ENCODE results near the gene CLEC18C. TPM values are rescaled to one million over a fixed set of nuclear protein-coding genes. Genes with fewer than 3 reads are reported as not detected.
"Not testable (repeated sequence)": the region's sequence is repeated elsewhere in the genome, so short reads cannot be mapped to it uniquely, and the experiment has no call there.

CLEC18C gene
- total RNA-seq, 3 donors from 2014 or later, result 0.38 to 0.53 TPM; not detected in 1

GRCh38 chr16:70173916-70174315 lies 329 bp downstream of the CLEC18C start:
- not testable (repeated sequence) for H3K4me1 Mint-ChIP-seq (ENCODE audit: low read depth)

GRCh38 chr16:70174387-70174932 lies 873 bp downstream of the CLEC18C start:
- H3K4me3 Mint-ChIP-seq; H3K9me3 Mint-ChIP-seq; H3K4me1 Mint-ChIP-seq (ENCODE audit: low read depth); H3K36me3 Mint-ChIP-seq (ENCODE audit: insufficient read depth); DNase-seq; ATAC-seq; H3K27me3 Mint-ChIP-seq (ENCODE audit: low read depth): not testable (repeated sequence)

More at GRCh38 chr16:70173916-70174315, 329 bp downstream of the CLEC18C start:
- H3K36me3 Mint-ChIP-seq (ENCODE audit: insufficient read depth); H3K9me3 Mint-ChIP-seq; H3K27me3 Mint-ChIP-seq (ENCODE audit: low read depth); ATAC-seq; DNase-seq; H3K4me3 Mint-ChIP-seq: not testable (repeated sequence)

GRCh38 chr16:70187858-70188607 lies 14.4 kb downstream of the CLEC18C start:
- H3K4me3 Mint-ChIP-seq; DNase-seq; H3K27me3 Mint-ChIP-seq (ENCODE audit: low read depth); H3K4me1 Mint-ChIP-seq (ENCODE audit: low read depth); H3K36me3 Mint-ChIP-seq (ENCODE audit: insufficient read depth); H3K9me3 Mint-ChIP-seq: not testable (repeated sequence)
- peak in 1 of 2 donors; percentile 32 for ATAC-seq

GRCh38 chr16:70188608-70188915 lies 15.0 kb downstream of the CLEC18C start:
- H3K4me1 Mint-ChIP-seq (ENCODE audit: low read depth); H3K4me3 Mint-ChIP-seq; H3K36me3 Mint-ChIP-seq (ENCODE audit: insufficient read depth); DNase-seq; H3K27me3 Mint-ChIP-seq (ENCODE audit: low read depth); H3K9me3 Mint-ChIP-seq: not testable (repeated sequence)
- ATAC-seq, result peak in 1 of 2 donors; percentile 37

- H3K27me3 Mint-ChIP-seq (ENCODE audit: low read depth); DNase-seq; H3K36me3 Mint-ChIP-seq (ENCODE audit: insufficient read depth); H3K4me3 Mint-ChIP-seq; H3K4me1 Mint-ChIP-seq (ENCODE audit: low read depth); H3K9me3 Mint-ChIP-seq: not testable (repeated sequence)
- ATAC-seq, result peak in 1 of 2 donors; percentile 53
These were observed 17.0 kb downstream of the CLEC18C start for GRCh38 chr16:70190574-70190973.

- H3K4me3 Mint-ChIP-seq; DNase-seq; H3K9me3 Mint-ChIP-seq; ATAC-seq; H3K36me3 Mint-ChIP-seq (ENCODE audit: insufficient read depth); H3K4me1 Mint-ChIP-seq (ENCODE audit: low read depth); H3K27me3 Mint-ChIP-seq (ENCODE audit: low read depth): not testable (repeated sequence)
These were observed 23.2 kb downstream of the CLEC18C start for GRCh38 chr16:70196683-70197300.

GRCh38 chr16:70197611-70198010 lies 24.0 kb downstream of the CLEC18C start:
- H3K4me3 Mint-ChIP-seq; H3K27me3 Mint-ChIP-seq (ENCODE audit: low read depth); H3K9me3 Mint-ChIP-seq; H3K36me3 Mint-ChIP-seq (ENCODE audit: insufficient read depth); ATAC-seq; H3K4me1 Mint-ChIP-seq (ENCODE audit: low read depth); DNase-seq: not testable (repeated sequence)

GRCh38 chr16:70198230-70198629 lies 24.6 kb downstream of the CLEC18C start:
- not testable (repeated sequence) for DNase-seq; H3K9me3 Mint-ChIP-seq; H3K27me3 Mint-ChIP-seq (ENCODE audit: low read depth); H3K4me1 Mint-ChIP-seq (ENCODE audit: low read depth); ATAC-seq; H3K36me3 Mint-ChIP-seq (ENCODE audit: insufficient read depth); H3K4me3 Mint-ChIP-seq

GRCh38 chr16:70198666-70199065 lies 25.1 kb downstream of the CLEC18C start:
- not testable (repeated sequence) for H3K36me3 Mint-ChIP-seq (ENCODE audit: insufficient read depth); ATAC-seq; H3K9me3 Mint-ChIP-seq; H3K27me3 Mint-ChIP-seq (ENCODE audit: low read depth); DNase-seq; H3K4me3 Mint-ChIP-seq; H3K4me1 Mint-ChIP-seq (ENCODE audit: low read depth)

GRCh38 chr16:70199170-70199569 lies 25.6 kb downstream of the CLEC18C start:
- H3K4me1 Mint-ChIP-seq (ENCODE audit: low read depth); H3K36me3 Mint-ChIP-seq (ENCODE audit: insufficient read depth); H3K4me3 Mint-ChIP-seq; DNase-seq; ATAC-seq; H3K27me3 Mint-ChIP-seq (ENCODE audit: low read depth); H3K9me3 Mint-ChIP-seq: not testable (repeated sequence)

GRCh38 chr16:70200063-70200462 lies 26.5 kb downstream of the CLEC18C start:
- not testable (repeated sequence) for DNase-seq; ATAC-seq; H3K27me3 Mint-ChIP-seq (ENCODE audit: low read depth); H3K4me1 Mint-ChIP-seq (ENCODE audit: low read depth); H3K4me3 Mint-ChIP-seq; H3K9me3 Mint-ChIP-seq; H3K36me3 Mint-ChIP-seq (ENCODE audit: insufficient read depth)

- not testable (repeated sequence) for ATAC-seq; H3K36me3 Mint-ChIP-seq (ENCODE audit: insufficient read depth); H3K27me3 Mint-ChIP-seq (ENCODE audit: low read depth); H3K4me3 Mint-ChIP-seq; DNase-seq; H3K4me1 Mint-ChIP-seq (ENCODE audit: low read depth); H3K9me3 Mint-ChIP-seq
These were observed 29.9 kb downstream of the CLEC18C start for GRCh38 chr16:70203508-70203907.

- not testable (repeated sequence) for H3K36me3 Mint-ChIP-seq (ENCODE audit: insufficient read depth); H3K9me3 Mint-ChIP-seq; DNase-seq; H3K4me1 Mint-ChIP-seq (ENCODE audit: low read depth); ATAC-seq; H3K27me3 Mint-ChIP-seq (ENCODE audit: low read depth); H3K4me3 Mint-ChIP-seq
These were observed 30.4 kb downstream of the CLEC18C start for GRCh38 chr16:70204010-70204409.

- not testable (repeated sequence) for ATAC-seq
These were observed 31.2 kb downstream of the CLEC18C start for GRCh38 chr16:70204668-70205405.

More at GRCh38 chr16:70204668-70205405, 31.2 kb downstream of the CLEC18C start:
- H3K4me3 Mint-ChIP-seq; H3K9me3 Mint-ChIP-seq; DNase-seq; H3K27me3 Mint-ChIP-seq (ENCODE audit: low read depth); H3K4me1 Mint-ChIP-seq (ENCODE audit: low read depth): not testable (repeated sequence)
- H3K36me3 Mint-ChIP-seq (ENCODE audit: insufficient read depth), result peaks cover 11% of the 10 kb centered on the region
